Activated naive CD4-positive, alpha-beta T cell treated with anti-CD3 and anti-CD28 coated beads for 36 hours (primary cell): ENCODE data around the gene GTF2IRD1. TPM values are rescaled to one million over a fixed set of nuclear protein-coding genes. Genes with fewer than 3 reads are reported as not detected.

Experiments used
- CTCF ChIA-PET: fragments of 350-600 bp; sonication (Branson Sonifier 250); formaldehyde crosslinking; loops from one replicate; lab custom pipeline; 2021; ENCODE audit warnings: antibody characterized with exemption; lab: Charles Lee
- DNase-seq: peaks from one replicate; pipeline ENCODE4 v3.0.0-alpha.2; 2020
- H3K27ac Mint-ChIP-seq: one replicate; pipeline ENCODE4 v1.8.0; 2021; ENCODE audit warnings: mild to moderate bottlenecking, mixed read lengths
- H3K27me3 Mint-ChIP-seq: one replicate; pipeline ENCODE4 v1.8.0; 2021; ENCODE audit warnings: low read depth, mixed read lengths
- H3K36me3 Mint-ChIP-seq: one replicate; pipeline ENCODE4 v1.8.0; 2021; ENCODE audit warnings: low read depth, mixed read lengths
- H3K4me1 Mint-ChIP-seq: one replicate; pipeline ENCODE4 v1.8.0; 2021; ENCODE audit warnings: low read depth, mixed read lengths
- H3K4me3 Mint-ChIP-seq: one replicate; pipeline ENCODE4 v1.8.0; 2021; ENCODE audit warnings: mild to moderate bottlenecking, moderate library complexity, mixed read lengths
- H3K9me3 Mint-ChIP-seq: one replicate; pipeline ENCODE4 v1.8.0; 2021; ENCODE audit warnings: mixed read lengths
- intact Hi-C: fragments of 100-400 bp; cut with micrococcal nuclease; formaldehyde crosslinking; loops from one replicate; pipeline ENCODE4 v1.15.1; 2023
- total RNA-seq, 2 experiments: library from RNA; stranded (reverse); gene quantifications; one replicate each; pipeline ENCODE4 v1.2.3, GENCODE V29; 2021

Gene GTF2IRD1
- total RNA-seq, 2 experiments from 2014 or later, result 2.9 to 5.5 TPM

GRCh38 chr7:74475243-74475986, 21.7 kb downstream of the GTF2IRD1 start:
- Mint-ChIP-seq H3K27me3 (peaks cover 3% of the 10 kb centered on the region), H3K4me1 (no peaks in the 10 kb centered on the region), H3K9me3 (no peaks in the 10 kb centered on the region), H3K4me3 (no peak overlapping the region), H3K36me3 (no peaks in the 10 kb centered on the region), H3K27ac (no peak overlapping the region)
- intact Hi-C loops, result no loop called here
- CTCF ChIA-PET, result no interaction called here
- no peak for DNase-seq

DNA sequence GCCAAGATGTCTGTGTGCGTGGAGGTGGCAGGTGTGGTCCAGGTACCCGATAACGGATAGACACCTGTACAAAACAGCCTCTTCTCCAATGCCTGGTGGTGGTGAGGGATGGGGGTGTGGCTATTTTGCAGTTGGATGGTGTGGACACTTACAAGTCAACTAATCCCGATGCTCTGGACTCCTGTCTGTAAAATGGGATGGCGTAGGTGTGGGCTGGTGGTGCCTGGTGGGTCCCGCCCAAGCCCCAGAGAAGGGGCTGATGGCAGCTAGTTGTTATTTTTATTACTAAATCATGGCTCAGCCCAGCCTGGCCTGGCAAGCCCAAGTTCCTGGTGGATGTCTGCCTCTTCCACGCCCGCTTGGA, 22.3 kb downstream of the GTF2IRD1 start:
- no peaks in the 10 kb centered on the region for H3K4me1 Mint-ChIP-seq

GRCh38 chr7:74476626-74477025, 22.9 kb downstream of the GTF2IRD1 start:
- Mint-ChIP-seq H3K27ac (no peak overlapping the region), H3K36me3 (no peaks in the 10 kb centered on the region), H3K27me3 (peaks cover 3% of the 10 kb centered on the region), H3K4me1 (no peaks in the 10 kb centered on the region), H3K4me3 (no peak overlapping the region), H3K9me3 (no peaks in the 10 kb centered on the region)
- CTCF ChIA-PET, result no interaction called here
- intact Hi-C loops, result no loop called here
- no peak for DNase-seq

More for the DNA sequence above, 22.3 kb downstream of the GTF2IRD1 start:
- no peaks in the 10 kb centered on the region for H3K36me3 Mint-ChIP-seq
- peaks cover 3% of the 10 kb centered on the region for H3K27me3 Mint-ChIP-seq
- CTCF ChIA-PET, result no interaction called here
- no peak overlapping the region for H3K27ac Mint-ChIP-seq
- DNase-seq, result no peak
- no peaks in the 10 kb centered on the region for H3K9me3 Mint-ChIP-seq
- no peak overlapping the region for H3K4me3 Mint-ChIP-seq
- intact Hi-C loops, result no loop called here

DNA sequence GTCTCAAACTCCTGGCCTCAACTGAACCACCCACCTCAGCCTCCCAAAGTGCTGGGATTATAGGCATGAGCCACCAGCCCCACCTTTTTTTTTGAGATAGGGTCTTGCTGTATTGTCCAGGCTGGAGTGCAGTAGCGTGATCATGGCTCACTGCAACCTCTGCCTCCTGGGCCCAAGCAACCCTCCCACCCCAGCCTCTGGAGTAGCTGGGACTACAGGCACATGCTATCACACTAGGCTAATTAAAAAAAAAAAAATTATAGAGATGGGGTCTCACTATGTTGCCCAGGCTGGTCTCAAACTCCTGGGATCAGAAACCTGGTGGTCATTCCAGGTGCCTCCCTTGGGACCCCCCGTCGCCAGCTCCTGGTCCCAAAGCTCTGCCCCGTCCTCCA, 25.0 kb downstream of the GTF2IRD1 start:
- Mint-ChIP-seq H3K27ac (no peak overlapping the region), H3K4me3 (no peak overlapping the region), H3K36me3 (no peaks in the 10 kb centered on the region), H3K9me3 (no peaks in the 10 kb centered on the region), H3K4me1 (no peaks in the 10 kb centered on the region), H3K27me3 (peaks cover 3% of the 10 kb centered on the region)
- intact Hi-C loops, result no loop called here
- CTCF ChIA-PET, result no interaction called here
- no peak for DNase-seq

- no peak for DNase-seq
- H3K9me3 Mint-ChIP-seq, result no peaks in the 10 kb centered on the region
- H3K4me3 Mint-ChIP-seq, result no peak overlapping the region
- H3K4me1 Mint-ChIP-seq, result no peaks in the 10 kb centered on the region
- no peaks in the 10 kb centered on the region for H3K36me3 Mint-ChIP-seq
- CTCF ChIA-PET, result no interaction called here
- no peak overlapping the region for H3K27ac Mint-ChIP-seq
- intact Hi-C loops, result no loop called here
- H3K27me3 Mint-ChIP-seq, result peaks cover 3% of the 10 kb centered on the region
Observed at GRCh38 chr7:74479066-74479781, 25.5 kb downstream of the GTF2IRD1 start.

DNA sequence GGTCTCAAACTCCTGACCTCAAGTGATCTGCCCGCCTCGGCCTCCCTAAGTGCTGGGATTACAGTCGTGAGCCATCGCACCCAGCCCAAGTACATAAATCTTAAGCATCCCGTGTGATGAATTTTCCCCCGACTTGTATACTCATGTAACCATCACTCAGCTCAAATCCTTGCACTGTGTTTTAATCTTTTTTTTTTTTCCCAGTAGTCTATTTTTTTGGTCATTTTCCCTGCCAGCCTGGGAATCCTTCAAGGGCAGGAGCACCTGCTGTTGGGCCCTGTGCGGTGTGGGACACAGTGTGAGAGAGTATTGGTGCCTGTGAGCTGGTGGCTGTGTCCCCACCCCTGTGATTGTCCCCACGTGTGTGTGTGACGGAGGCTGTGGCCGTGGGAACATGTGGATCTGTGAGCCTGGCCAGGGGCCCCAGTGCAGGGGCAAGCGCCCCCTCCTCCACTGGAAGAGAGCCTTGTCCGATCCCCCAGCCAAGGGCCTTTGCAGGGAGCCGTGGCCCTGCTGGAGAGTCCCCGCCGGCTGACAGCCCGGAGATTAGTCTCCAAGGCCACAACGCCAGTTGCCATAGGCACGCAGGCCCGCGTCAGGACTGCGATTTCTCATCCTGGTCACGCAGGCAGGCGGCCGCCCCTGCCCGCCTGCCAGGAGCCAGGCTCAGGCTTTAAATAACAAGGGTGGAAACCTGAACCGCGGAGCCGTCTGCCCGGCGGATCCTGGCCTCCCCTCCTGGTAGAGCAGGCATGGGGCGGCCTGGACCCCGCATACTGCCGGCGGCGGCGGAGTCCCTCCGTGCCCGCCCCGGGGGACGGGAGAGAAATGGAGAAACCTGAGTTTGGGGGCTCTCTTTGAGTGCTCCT, 26.5 kb downstream of the GTF2IRD1 start:
- CTCF ChIA-PET, result no interaction called here
- H3K27me3 Mint-ChIP-seq, result peaks cover 3% of the 10 kb centered on the region
- H3K4me3 Mint-ChIP-seq, result no peak overlapping the region
- no peaks in the 10 kb centered on the region for H3K9me3 Mint-ChIP-seq
- H3K36me3 Mint-ChIP-seq, result no peaks in the 10 kb centered on the region
- DNase-seq, result no peak
- H3K4me1 Mint-ChIP-seq, result no peaks in the 10 kb centered on the region
- H3K27ac Mint-ChIP-seq, result no peak overlapping the region
- intact Hi-C loops, result no loop called here

- intact Hi-C loops, result no loop called here
- no peak for DNase-seq
- Mint-ChIP-seq H3K36me3 (no peaks in the 10 kb centered on the region), H3K27me3 (peaks cover 3% of the 10 kb centered on the region), H3K4me3 (no peak overlapping the region), H3K4me1 (no peaks in the 10 kb centered on the region), H3K9me3 (no peaks in the 10 kb centered on the region), H3K27ac (no peak overlapping the region)
- CTCF ChIA-PET, result no interaction called here
Observed at GRCh38 chr7:74480861-74481417, 27.2 kb downstream of the GTF2IRD1 start.

DNA sequence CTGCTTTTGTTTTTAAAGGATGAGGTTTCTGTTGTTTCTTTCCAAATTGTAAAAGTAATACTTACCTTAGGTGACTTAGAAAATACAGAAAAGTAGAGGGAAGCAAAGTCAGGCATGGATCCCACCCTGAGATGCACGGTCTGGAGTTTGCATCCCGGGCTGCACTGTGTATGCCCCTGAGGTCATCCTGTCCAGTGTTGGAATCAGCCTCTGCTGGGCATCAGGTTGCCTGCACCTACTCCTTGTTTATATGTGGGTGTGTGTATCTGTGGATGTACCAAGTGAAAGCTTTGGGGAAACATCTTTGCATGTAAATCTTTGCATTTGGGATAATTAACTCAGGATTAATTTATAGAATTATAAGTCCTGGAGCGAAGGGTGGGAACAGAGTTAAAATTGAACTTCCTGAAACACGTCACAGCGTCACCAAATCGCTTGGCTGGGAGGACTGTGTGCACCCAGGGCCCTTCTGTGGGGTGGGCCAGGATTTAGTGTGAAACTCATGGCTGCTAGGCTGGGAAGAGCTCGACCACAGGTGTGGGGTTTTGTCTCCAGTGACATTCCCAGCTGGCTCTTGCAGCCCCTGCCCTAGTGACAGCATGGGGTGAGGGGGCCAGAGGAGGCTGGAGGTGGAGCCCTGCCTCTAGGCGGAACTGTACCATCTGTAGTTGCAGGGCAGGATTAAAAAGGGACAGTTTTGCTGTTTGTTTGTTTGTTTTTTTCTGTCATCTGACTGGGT, 27.9 kb downstream of the GTF2IRD1 start:
- Mint-ChIP-seq H3K27ac (no peak overlapping the region), H3K9me3 (no peaks in the 10 kb centered on the region)
- CTCF ChIA-PET, result no interaction called here

GRCh38 chr7:74482197-74482467, 28.4 kb downstream of the GTF2IRD1 start:
- H3K36me3 Mint-ChIP-seq, result no peaks in the 10 kb centered on the region
- no peak overlapping the region for H3K27ac Mint-ChIP-seq
- intact Hi-C loops, result no loop called here
- CTCF ChIA-PET, result no interaction called here
- no peaks in the 10 kb centered on the region for H3K4me1 Mint-ChIP-seq
- H3K4me3 Mint-ChIP-seq, result no peak overlapping the region
- no peaks in the 10 kb centered on the region for H3K9me3 Mint-ChIP-seq
- DNase-seq, result no peak
- peaks cover 3% of the 10 kb centered on the region for H3K27me3 Mint-ChIP-seq

More for the DNA sequence above, 27.9 kb downstream of the GTF2IRD1 start:
- no peak for DNase-seq
- H3K27me3 Mint-ChIP-seq, result peaks cover 3% of the 10 kb centered on the region
- intact Hi-C loops, result no loop called here
- H3K36me3 Mint-ChIP-seq, result no peaks in the 10 kb centered on the region
- no peaks in the 10 kb centered on the region for H3K4me1 Mint-ChIP-seq
- H3K4me3 Mint-ChIP-seq, result no peak overlapping the region

- intact Hi-C loops, result no loop called here
- DNase-seq, result no peak
- no peak overlapping the region for H3K27ac Mint-ChIP-seq
- CTCF ChIA-PET, result interaction anchor here (0.6 to 1.0 kb wide), 2 partner anchors 47 to 65 kb away, joined by 3 to 4 read pairs; no protein-coding TSS in a partner anchor
- H3K4me1 Mint-ChIP-seq, result no peaks in the 10 kb centered on the region
- no peak overlapping the region for H3K4me3 Mint-ChIP-seq
- H3K9me3 Mint-ChIP-seq, result no peaks in the 10 kb centered on the region
- peaks cover 3% of the 10 kb centered on the region for H3K27me3 Mint-ChIP-seq
- H3K36me3 Mint-ChIP-seq, result no peaks in the 10 kb centered on the region
Observed at GRCh38 chr7:74482629-74483401, 29.1 kb downstream of the GTF2IRD1 start.
